AG04450 (cell line): ENCODE measurements around the gene LATS1. TPM values are rescaled to one million over a fixed set of nuclear protein-coding genes. Genes with fewer than 3 reads are reported as not detected.

Experiments used
- CTCF ChIA-PET: fragments of 300-600, 350-600 bp; formaldehyde crosslinking; extraction: SDS; loops from one replicate; lab custom pipeline; 2022; ENCODE audit warnings: antibody characterized with exemption, inconsistent platforms; lab: Charles Lee
- POLR2A ChIA-PET: fragments of 350-600 bp; formaldehyde crosslinking; extraction: SDS; loops from one replicate; lab custom pipeline; 2021; ENCODE audit warnings: antibody characterized with exemption, inconsistent platforms; lab: Yijun Ruan, JAX
- DNase-seq: peaks from one replicate; pipeline ENCODE4 v3.0.0-alpha.2; 2011; ENCODE audit warnings: low read depth, low spot score
- H3K27ac ChIP-seq: one replicate; pipeline ENCODE4 v1.5.1; 2012; ENCODE audit warnings: low read depth, low read length, control low read depth
- H3K27me3 ChIP-seq: one replicate; pipeline ENCODE4 v1.6.0; 2012; ENCODE audit warnings: low read length; ENCODE audit not compliant: control insufficient read depth, insufficient read depth
- H3K4me3 ChIP-seq: 2 replicates; pipeline ENCODE4 v1.5.1; 2011; ENCODE audit warnings: mild to moderate bottlenecking, low read depth, low read length, control low read depth
- H3K9me3 ChIP-seq: 2 replicates; pipeline ENCODE4 v1.5.1; 2012; ENCODE audit warnings: low read length; ENCODE audit not compliant: control insufficient read depth, insufficient read depth
- polyA minus RNA-seq: library from RNA; depleted of rRNA, polyadenylated mRNA; stranded (reverse); fragments of >200 nt; gene quantifications from 2 replicates; pipeline ENCODE4 v1.2.3, GENCODE V29; 2011; rRNA and poly(A)+ RNA removed
- polyA plus RNA-seq: library from polyadenylated mRNA; depleted of rRNA; stranded (reverse); fragments of >200 nt; gene quantifications from 2 replicates; pipeline ENCODE4 v1.2.3, GENCODE V29; 2011; rRNA removed
- TF ChIP-seq, protein P1 (sequence below): IDR thresholded peaks from 2 replicates; pipeline ENCODE4 v1.5.1; 2011; ENCODE audit warnings: low read depth, low read length, control low read depth, inconsistent platforms

The LATS1 gene
- polyA plus RNA-seq (13.1 and 17.6 TPM in 2 replicates), polyA minus RNA-seq (28.0 and 33.8 TPM in 2 replicates)

DNA sequence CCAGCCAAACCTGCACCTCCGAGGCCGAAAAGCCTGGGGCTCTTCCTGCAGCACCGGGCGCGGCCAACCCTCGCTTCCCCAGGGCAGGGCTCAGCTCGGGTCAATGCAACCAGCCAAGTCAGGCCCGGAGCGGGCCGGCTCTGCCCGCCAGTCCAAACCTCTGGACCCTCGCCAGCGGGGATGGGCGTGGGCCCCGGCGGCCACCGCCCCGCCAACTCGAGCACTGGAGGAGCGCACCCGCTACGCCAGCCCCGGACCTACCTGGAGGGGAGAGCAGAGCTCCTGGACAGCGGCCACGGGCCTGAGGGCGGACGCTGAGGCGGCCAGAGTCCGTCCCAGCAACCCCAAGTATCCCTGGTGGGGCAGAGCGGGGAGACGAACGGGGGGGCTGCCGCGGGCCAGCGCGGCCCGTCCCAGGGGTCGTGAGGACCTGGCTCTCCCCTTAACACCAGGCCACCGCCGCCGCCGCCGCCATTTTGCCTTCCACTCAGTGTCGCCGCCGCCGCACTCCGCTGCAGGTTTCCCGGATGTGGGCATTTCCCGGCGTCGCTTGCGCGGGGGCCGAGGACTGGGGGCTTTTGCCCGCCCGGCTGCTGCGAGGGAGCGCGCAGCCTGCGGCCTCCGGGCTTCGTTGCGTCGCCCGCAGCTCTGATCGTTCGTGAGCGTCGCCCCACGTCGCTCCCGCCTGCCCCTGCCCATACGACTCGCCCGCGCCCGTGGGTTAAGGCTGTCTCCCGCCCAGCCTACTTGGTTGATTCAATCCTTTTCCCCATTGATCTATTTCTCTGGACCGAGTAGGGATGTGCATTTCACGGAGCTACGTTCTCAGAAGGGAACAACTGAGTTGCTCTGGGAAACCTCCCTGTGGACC, at the start of gene LATS1:
Gene LATS1, minus strand, starts transcription at position 514 of the 871 bp plus-strand sequence. CDS start 15,975 bp downstream, outside the sequence.
- POLR2A ChIA-PET, result interaction anchor here (0.5 to 1.0 kb wide), 6 partner anchors 9 to 153 kb away, joined by 3 to 5 read pairs (median 3); no protein-coding TSS in a partner anchor
- Histone ChIP-seq H3K27ac (peak within 1 kb of the TSS; percentile 93), H3K4me3 (peak within 1 kb of the TSS; percentile 90), H3K9me3 (no peaks in the 10 kb centered on the region), H3K27me3 (no peaks in the 10 kb centered on the region)
- CTCF ChIA-PET, result interaction anchor here (0.6 to 2.1 kb wide), 3 partner anchors 16 to 143 kb away, joined by 3 to 6 read pairs (median 3); partner anchors contain the start of gene NUP43
- DNase-seq, result peak; percentile 33
- TF ChIP-seq, protein P1, sequence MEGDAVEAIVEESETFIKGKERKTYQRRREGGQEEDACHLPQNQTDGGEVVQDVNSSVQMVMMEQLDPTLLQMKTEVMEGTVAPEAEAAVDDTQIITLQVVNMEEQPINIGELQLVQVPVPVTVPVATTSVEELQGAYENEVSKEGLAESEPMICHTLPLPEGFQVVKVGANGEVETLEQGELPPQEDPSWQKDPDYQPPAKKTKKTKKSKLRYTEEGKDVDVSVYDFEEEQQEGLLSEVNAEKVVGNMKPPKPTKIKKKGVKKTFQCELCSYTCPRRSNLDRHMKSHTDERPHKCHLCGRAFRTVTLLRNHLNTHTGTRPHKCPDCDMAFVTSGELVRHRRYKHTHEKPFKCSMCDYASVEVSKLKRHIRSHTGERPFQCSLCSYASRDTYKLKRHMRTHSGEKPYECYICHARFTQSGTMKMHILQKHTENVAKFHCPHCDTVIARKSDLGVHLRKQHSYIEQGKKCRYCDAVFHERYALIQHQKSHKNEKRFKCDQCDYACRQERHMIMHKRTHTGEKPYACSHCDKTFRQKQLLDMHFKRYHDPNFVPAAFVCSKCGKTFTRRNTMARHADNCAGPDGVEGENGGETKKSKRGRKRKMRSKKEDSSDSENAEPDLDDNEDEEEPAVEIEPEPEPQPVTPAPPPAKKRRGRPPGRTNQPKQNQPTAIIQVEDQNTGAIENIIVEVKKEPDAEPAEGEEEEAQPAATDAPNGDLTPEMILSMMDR, result no peak

DNA sequence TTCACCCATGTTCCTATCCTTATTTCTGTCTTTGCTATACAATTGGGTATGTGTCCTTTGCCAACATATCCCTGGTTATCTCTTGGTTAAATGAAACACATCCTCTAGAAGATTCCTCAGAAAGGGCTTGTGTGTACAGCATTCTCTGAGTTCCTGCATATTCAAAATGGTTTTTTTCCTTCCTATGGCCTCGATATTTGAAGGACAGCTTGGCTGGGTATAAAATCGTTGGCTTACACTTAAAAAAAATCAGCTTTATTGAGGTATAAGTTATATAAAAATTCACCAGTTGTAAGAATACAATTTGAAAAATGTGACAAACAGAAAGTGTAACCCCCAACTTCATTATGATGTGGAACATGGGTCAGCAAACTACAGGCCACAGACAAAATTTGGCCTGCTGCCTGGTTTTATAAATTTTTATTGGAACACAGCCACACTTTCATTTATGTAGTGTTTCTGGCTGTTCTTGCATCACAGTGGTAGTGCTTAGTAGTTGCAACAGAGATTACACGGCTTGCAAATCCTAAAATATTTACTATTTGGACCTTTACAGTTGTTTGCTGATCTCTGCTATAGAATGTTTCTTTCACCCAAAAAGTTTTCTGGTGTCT, 48.4 kb upstream of the LATS1 start:
- Histone ChIP-seq H3K9me3 (peaks cover 8% of the 10 kb centered on the region), H3K4me3 (no peak overlapping the region), H3K27me3 (no peaks in the 10 kb centered on the region), H3K27ac (no peak overlapping the region)
- ChIA-PET CTCF (no interaction called here), POLR2A (no interaction called here)
- TF ChIP-seq, protein P1, result no peak
- no peak for DNase-seq

DNA sequence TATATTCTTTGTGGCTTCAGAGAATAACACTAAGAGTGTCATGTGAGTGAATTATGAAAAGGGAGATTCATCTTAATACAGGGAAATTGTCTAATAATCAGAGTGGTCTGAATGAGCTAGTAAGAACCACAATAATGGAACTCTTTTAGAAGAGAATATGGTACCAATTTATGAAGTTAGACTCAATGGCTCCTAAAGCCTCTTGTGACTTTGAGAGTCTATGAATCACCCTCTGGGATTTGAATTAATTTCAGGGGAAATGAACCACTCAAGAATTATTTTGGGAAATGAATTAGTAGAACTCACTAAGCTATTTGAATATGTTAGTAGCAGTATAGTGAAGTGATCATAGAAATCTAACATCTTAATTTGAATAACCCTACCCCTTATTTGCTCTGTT, 46.0 kb upstream of the LATS1 start:
- ChIA-PET CTCF (interaction anchor here (0.6 to 0.9 kb wide), 2 partner anchors 18 to 154 kb away, joined by 3 to 4 read pairs; partner anchors contain the start of gene NUP43), POLR2A (no interaction called here)
- no peak for DNase-seq

DNA sequence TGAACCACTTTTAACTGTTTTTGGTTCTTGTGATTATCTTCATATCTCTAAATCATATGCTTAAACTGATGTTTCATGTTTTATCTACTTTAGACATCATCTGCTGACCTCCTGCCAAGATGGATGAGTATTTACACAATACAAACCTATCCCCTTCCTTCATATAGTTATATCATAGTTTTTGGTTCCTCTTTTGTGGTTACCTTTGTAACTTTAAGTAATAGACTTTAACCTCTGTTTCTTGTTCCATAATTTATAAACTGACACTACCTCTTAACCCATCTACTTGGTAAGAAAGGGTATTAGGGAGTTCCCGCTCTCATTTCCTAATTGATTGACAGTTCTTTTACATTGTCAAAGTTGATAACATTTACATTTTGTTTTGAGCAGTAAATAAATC, 43.5 kb upstream of the LATS1 start:
- TF ChIP-seq, protein P1, result no peak
- no peak overlapping the region for H3K4me3 ChIP-seq
- DNase-seq, result no peak
- ChIA-PET CTCF (no interaction called here), POLR2A (no interaction called here)
- no peak overlapping the region for H3K27ac ChIP-seq
- no peaks in the 10 kb centered on the region for H3K27me3 ChIP-seq
- peaks cover 8% of the 10 kb centered on the region for H3K9me3 ChIP-seq

More for the DNA sequence above, 46.0 kb upstream of the LATS1 start:
- Histone ChIP-seq H3K27me3 (no peaks in the 10 kb centered on the region), H3K27ac (no peak overlapping the region), H3K9me3 (peaks cover 8% of the 10 kb centered on the region), H3K4me3 (no peak overlapping the region)
- TF ChIP-seq, protein P1, result no peak
